Activated naive CD4-positive, alpha-beta T cell treated with anti-CD3 and anti-CD28 coated beads for 36 hours (primary cell): ENCODE results near the gene PKNOX2. TPM values are rescaled to one million over a fixed set of nuclear protein-coding genes. Genes with fewer than 3 reads are reported as not detected.

Experiments
- CTCF ChIA-PET: fragments of 350-600 bp; sonication (Branson Sonifier 250); formaldehyde crosslinking; loops from one replicate; lab custom pipeline; 2021; ENCODE audit warnings: antibody characterized with exemption; lab: Charles Lee
- DNase-seq: peaks from one replicate; pipeline ENCODE4 v3.0.0-alpha.2; 2020
- H3K27ac Mint-ChIP-seq: one replicate; pipeline ENCODE4 v1.8.0; 2021; ENCODE audit warnings: mild to moderate bottlenecking, mixed read lengths
- H3K27me3 Mint-ChIP-seq: one replicate; pipeline ENCODE4 v1.8.0; 2021; ENCODE audit warnings: low read depth, mixed read lengths
- H3K36me3 Mint-ChIP-seq: one replicate; pipeline ENCODE4 v1.8.0; 2021; ENCODE audit warnings: low read depth, mixed read lengths
- H3K4me1 Mint-ChIP-seq: one replicate; pipeline ENCODE4 v1.8.0; 2021; ENCODE audit warnings: low read depth, mixed read lengths
- H3K4me3 Mint-ChIP-seq: one replicate; pipeline ENCODE4 v1.8.0; 2021; ENCODE audit warnings: mild to moderate bottlenecking, moderate library complexity, mixed read lengths
- H3K9me3 Mint-ChIP-seq: one replicate; pipeline ENCODE4 v1.8.0; 2021; ENCODE audit warnings: mixed read lengths
- intact Hi-C: fragments of 100-400 bp; cut with micrococcal nuclease; formaldehyde crosslinking; loops from one replicate; pipeline ENCODE4 v1.15.1; 2023
- total RNA-seq, 2 experiments: library from RNA; stranded (reverse); gene quantifications; one replicate each; pipeline ENCODE4 v1.2.3, GENCODE V29; 2021

The PKNOX2 gene
- total RNA-seq, 2 experiments from 2014 or later: not detected

DNA sequence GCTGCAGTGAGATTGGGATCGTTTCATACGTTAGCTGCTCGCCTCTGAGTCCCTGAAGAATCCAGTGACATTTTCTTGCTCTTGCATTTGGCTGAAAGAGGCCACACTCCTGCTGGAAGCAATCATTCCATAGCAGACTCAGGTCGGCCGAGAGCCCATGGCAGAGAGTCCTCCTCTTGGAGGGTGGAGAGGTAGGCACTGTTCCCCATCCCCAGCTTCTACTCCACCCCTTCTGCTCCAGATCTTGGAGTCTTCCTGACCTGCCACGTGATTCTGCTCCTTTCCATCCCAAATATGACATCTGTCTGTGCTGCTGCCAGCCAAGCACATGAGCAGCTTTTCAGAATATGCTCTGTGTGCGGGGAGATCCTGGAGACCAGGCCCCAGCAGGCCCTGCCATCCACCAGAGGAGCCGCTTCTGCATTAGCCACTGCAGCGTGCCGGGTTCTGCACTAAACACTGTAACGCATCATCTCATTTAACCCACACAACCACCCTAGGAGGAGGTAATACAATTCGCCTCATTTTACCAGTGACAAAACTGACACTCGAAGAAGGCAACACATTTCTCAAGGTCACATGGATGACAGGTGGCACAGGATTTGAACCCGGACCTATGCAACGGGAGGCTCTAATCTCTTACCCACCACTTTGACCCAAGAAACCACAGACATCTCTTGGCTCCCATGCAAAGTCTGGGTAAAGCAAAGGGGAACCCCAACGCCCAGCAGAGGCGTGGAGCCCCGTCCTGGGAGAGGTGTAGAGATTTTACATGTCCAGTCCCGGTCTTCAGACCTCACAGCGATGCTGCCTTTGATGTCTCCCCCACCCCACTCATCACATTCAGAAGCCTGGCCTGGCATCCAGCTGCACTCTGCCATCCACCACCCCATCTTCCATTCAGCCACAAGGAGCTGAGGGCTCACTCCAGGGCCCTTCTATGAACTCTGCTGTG lies 252.7 kb downstream of the PKNOX2 start:
- H3K4me1 Mint-ChIP-seq: no peaks in the 10 kb centered on the region
- no peaks in the 10 kb centered on the region for H3K36me3 Mint-ChIP-seq
- no peaks in the 10 kb centered on the region for H3K9me3 Mint-ChIP-seq
- CTCF ChIA-PET: interaction anchor here (0.7 kb wide), 1 partner anchor 28 kb away, joined by 3 read pairs; no protein-coding TSS in a partner anchor
- H3K27ac Mint-ChIP-seq: no peak overlapping the region
- intact Hi-C loops: no loop called here
- no peaks in the 10 kb centered on the region for H3K27me3 Mint-ChIP-seq
- DNase-seq: no peak
- H3K4me3 Mint-ChIP-seq: no peak overlapping the region

DNA sequence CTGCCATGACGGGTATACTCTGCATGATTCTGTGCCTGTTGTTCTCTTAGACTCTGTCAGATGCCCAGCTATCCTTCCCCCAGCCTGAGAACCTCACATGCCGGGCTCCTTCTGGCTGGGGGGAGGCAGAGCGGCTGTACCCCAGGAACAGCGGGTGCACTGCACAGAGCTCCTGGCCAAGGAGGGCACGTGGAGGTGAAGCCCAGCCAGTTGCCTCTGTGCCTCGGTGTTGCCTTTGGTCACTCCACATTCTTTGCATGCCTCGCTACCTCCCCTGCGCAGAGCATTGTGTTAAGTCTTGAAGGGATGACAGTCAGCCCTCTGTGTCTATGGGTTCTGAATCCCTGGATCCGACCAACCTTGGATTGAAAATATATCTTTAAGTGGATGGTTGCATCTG lies 253.8 kb downstream of the PKNOX2 start:
- intact Hi-C loops: no loop called here
- H3K27me3 Mint-ChIP-seq: no peaks in the 10 kb centered on the region
- no peak for DNase-seq
- H3K4me1 Mint-ChIP-seq: no peaks in the 10 kb centered on the region
- no peak overlapping the region for H3K4me3 Mint-ChIP-seq
- CTCF ChIA-PET: no interaction called here
- no peaks in the 10 kb centered on the region for H3K36me3 Mint-ChIP-seq
- no peak overlapping the region for H3K27ac Mint-ChIP-seq
- no peaks in the 10 kb centered on the region for H3K9me3 Mint-ChIP-seq

GRCh38 chr11:125422681-125423080 lies 258.1 kb downstream of the PKNOX2 start:
- CTCF ChIA-PET: interaction anchor here (1.3 to 2.7 kb wide), 3 partner anchors 11 to 31 kb away, joined by 5 to 7 read pairs (median 6); no protein-coding TSS in a partner anchor
- no peaks in the 10 kb centered on the region for H3K36me3 Mint-ChIP-seq
- no peaks in the 10 kb centered on the region for H3K27me3 Mint-ChIP-seq
- no peak overlapping the region for H3K27ac Mint-ChIP-seq
- no peaks in the 10 kb centered on the region for H3K9me3 Mint-ChIP-seq
- intact Hi-C loops: loop anchor here (1.0 kb wide), 1 partner anchor 452 kb away; no protein-coding TSS in a partner anchor
- no peak for DNase-seq
- H3K4me3 Mint-ChIP-seq: no peak overlapping the region
- H3K4me1 Mint-ChIP-seq: no peaks in the 10 kb centered on the region

DNA sequence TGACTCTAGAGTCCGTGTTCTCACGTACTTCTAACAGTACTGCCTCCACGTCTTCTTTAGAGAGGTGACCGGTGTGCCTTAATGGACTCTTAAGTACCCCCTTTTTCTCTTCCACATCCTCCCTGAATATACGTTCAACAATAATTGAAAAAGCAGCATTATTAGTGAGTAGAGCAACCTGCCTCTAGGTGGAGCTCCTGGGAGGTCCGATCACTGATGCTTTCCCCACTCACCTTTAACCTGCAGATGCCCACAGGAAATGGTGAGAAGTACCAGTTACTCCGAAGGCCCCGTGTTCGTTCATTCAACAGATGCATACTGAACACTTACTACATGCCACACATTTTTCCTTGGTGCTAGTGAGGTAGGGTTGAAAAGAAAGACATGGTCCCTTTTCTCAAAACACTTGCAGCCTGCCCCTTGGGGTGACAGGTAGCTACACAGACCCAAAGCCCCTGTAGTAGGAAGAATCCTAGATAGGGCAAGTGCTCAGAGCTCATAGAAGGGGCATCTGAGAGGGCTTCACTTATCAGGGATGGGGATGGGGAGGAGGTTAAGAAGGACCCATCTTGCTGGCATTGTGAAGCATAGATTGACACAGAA lies 258.8 kb downstream of the PKNOX2 start:
- no peak overlapping the region for H3K4me3 Mint-ChIP-seq
- no peaks in the 10 kb centered on the region for H3K36me3 Mint-ChIP-seq
- H3K27me3 Mint-ChIP-seq: no peaks in the 10 kb centered on the region
- H3K9me3 Mint-ChIP-seq: no peaks in the 10 kb centered on the region
- CTCF ChIA-PET: interaction anchor here (1.7 to 2.7 kb wide), 2 partner anchors 10 to 30 kb away, joined by 6 to 7 read pairs; no protein-coding TSS in a partner anchor
- intact Hi-C loops: loop anchor here (1.0 kb wide), 1 partner anchor 451 kb away; no protein-coding TSS in a partner anchor
- H3K27ac Mint-ChIP-seq: no peak overlapping the region
- DNase-seq: peak; percentile 45
- no peaks in the 10 kb centered on the region for H3K4me1 Mint-ChIP-seq

GRCh38 chr11:125425601-125426000 lies 261.1 kb downstream of the PKNOX2 start:
- H3K4me3 Mint-ChIP-seq: no peak overlapping the region
- no peak overlapping the region for H3K27ac Mint-ChIP-seq
- no peaks in the 10 kb centered on the region for H3K4me1 Mint-ChIP-seq
- no peak for DNase-seq
- H3K27me3 Mint-ChIP-seq: peaks cover 3% of the 10 kb centered on the region
- no peaks in the 10 kb centered on the region for H3K36me3 Mint-ChIP-seq
- CTCF ChIA-PET: interaction anchor here (0.6 kb wide), 1 partner anchor 463 kb away, joined by 9 read pairs; no protein-coding TSS in a partner anchor
- no peaks in the 10 kb centered on the region for H3K9me3 Mint-ChIP-seq
- intact Hi-C loops: loop anchor here (5.0 kb wide), 1 partner anchor 142 kb away; the partner anchor contains the start of gene EI24

GRCh38 chr11:125426818-125427528 lies 262.4 kb downstream of the PKNOX2 start:
- Mint-ChIP-seq H3K4me3 (no peak overlapping the region), H3K27ac (no peak overlapping the region), H3K9me3 (no peaks in the 10 kb centered on the region), H3K27me3 (peaks cover 3% of the 10 kb centered on the region), H3K36me3 (no peaks in the 10 kb centered on the region), H3K4me1 (no peaks in the 10 kb centered on the region)
- CTCF ChIA-PET: interaction anchor here (0.6 kb wide), 1 partner anchor 454 kb away, joined by 3 read pairs; no protein-coding TSS in a partner anchor
- intact Hi-C loops: loop anchor here (5.0 kb wide), 1 partner anchor 140 kb away; the partner anchor contains the start of gene EI24
- DNase-seq: no peak

- CTCF ChIA-PET: interaction anchor here (0.5 to 1.6 kb wide), 8 partner anchors 14 to 1156 kb away, joined by 3 to 6 read pairs (median 4); no protein-coding TSS in a partner anchor
- no peak overlapping the region for H3K27ac Mint-ChIP-seq
- no peak for DNase-seq
- no peaks in the 10 kb centered on the region for H3K9me3 Mint-ChIP-seq
- intact Hi-C loops: loop anchor here (5.0 kb wide), 1 partner anchor 139 kb away; the partner anchor contains the start of gene EI24
- H3K4me1 Mint-ChIP-seq: no peaks in the 10 kb centered on the region
- peaks cover 3% of the 10 kb centered on the region for H3K27me3 Mint-ChIP-seq
- no peak overlapping the region for H3K4me3 Mint-ChIP-seq
- no peaks in the 10 kb centered on the region for H3K36me3 Mint-ChIP-seq
These were observed 264.1 kb downstream of the PKNOX2 start for GRCh38 chr11:125428486-125429173.

DNA sequence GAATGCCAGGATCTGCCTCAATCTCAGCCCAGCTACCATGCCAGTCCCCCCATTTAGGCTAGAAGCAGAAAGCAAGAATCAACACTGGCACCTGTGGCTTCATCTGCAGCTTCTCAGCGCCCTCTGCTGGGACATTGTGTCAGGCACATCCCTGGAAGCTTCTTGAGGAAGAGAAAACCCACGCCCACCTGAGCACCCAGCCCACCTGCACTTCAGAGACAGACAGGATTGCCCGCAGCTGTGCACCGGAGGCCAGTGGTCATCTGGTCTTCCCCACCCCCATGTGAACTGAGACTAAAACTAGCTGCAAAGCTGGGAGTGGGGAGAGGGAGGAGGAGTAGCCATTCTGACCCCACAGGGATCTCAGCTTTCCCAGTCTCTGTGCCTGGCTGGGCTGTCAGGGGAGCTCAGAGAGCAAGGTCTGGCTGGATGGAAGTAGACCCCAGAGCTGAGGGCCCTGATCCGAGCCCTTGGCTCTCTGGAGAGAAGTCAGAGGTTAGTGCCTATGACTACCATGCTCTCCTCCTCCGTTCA lies 264.7 kb downstream of the PKNOX2 start:
- intact Hi-C loops: loop anchor here (5.0 kb wide), 1 partner anchor 138 kb away; the partner anchor contains the start of gene EI24
- H3K27ac Mint-ChIP-seq: no peak overlapping the region
- peak; percentile 77 for DNase-seq
- peaks cover 6% of the 10 kb centered on the region for H3K27me3 Mint-ChIP-seq
- no peaks in the 10 kb centered on the region for H3K9me3 Mint-ChIP-seq
- no peak overlapping the region for H3K4me3 Mint-ChIP-seq
- CTCF ChIA-PET: interaction anchor here (0.5 to 1.6 kb wide), 11 partner anchors 15 to 1156 kb away, joined by 3 to 6 read pairs (median 3); no protein-coding TSS in a partner anchor
- no peaks in the 10 kb centered on the region for H3K36me3 Mint-ChIP-seq
- no peaks in the 10 kb centered on the region for H3K4me1 Mint-ChIP-seq

DNA sequence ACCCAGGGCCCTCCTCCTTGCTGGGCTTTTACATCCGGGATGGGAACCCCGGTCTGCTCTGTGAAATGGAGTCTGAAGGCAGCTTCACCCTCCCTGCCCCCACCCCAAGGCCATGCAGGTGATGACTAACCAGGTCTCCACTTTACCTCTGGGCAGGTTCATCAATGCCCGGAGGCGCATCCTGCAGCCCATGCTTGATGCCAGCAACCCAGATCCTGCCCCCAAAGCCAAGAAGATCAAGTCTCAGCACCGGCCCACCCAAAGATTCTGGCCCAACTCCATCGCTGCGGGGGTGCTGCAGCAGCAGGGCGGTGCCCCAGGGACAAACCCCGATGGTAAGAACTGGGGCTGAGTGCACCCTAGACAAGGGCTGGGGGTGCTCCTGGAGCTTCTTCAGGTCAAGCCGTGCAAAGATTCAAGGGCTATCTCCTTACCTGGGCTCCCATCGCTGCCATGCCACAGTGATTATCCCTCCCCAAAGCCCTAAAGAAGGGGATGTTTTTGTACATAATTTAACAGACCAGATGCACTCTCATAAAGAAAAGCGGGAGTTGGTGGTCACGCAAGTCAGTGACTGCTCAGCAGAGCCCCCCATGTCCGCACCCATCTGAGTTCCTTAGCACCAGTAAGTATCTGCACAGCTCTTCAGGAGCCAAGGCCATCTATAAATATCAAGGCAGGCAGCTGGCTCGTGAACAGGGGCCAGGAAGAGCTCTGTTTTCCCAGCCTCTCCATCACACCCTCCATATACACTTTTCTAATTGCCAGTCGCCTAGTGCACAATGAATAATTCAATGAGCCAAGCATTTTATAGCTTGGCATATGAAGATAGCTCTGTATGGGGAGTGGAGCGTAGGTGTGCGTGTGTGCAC lies 265.5 kb downstream of the PKNOX2 start:
- intact Hi-C loops: loop anchor here (5.0 kb wide), 1 partner anchor 137 kb away; the partner anchor contains the start of gene EI24
- H3K4me1 Mint-ChIP-seq: no peaks in the 10 kb centered on the region
- CTCF ChIA-PET: interaction anchor here (0.5 to 1.6 kb wide), 12 partner anchors 12 to 222 kb away, joined by 3 to 6 read pairs (median 4); no protein-coding TSS in a partner anchor
- H3K4me3 Mint-ChIP-seq: no peak overlapping the region
- H3K9me3 Mint-ChIP-seq: no peaks in the 10 kb centered on the region
- no peaks in the 10 kb centered on the region for H3K36me3 Mint-ChIP-seq
- peaks cover 8% of the 10 kb centered on the region for H3K27me3 Mint-ChIP-seq
- no peak overlapping the region for H3K27ac Mint-ChIP-seq
- DNase-seq: no peak

DNA sequence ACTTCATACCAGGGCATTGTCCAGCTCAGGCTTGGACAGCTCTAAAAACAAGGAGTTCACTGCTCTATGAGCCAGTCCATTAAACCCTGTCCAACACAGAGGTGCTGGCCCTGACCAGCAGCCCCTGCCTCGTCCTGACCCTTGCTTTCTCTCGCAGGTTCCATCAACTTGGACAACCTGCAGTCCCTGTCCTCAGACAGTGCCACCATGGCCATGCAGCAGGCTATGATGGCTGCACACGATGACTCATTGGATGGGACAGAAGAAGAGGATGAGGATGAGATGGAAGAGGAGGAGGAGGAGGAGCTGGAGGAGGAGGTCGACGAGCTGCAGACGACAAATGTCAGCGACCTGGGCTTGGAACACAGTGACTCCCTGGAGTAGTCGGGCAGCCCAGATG lies 266.5 kb downstream of the PKNOX2 start:
- no peak for DNase-seq
- Mint-ChIP-seq H3K36me3 (no peaks in the 10 kb centered on the region), H3K4me3 (no peak overlapping the region), H3K9me3 (no peaks in the 10 kb centered on the region), H3K27me3 (peaks cover 8% of the 10 kb centered on the region), H3K27ac (no peak overlapping the region), H3K4me1 (no peaks in the 10 kb centered on the region)
- CTCF ChIA-PET: interaction anchor here (0.6 to 1.6 kb wide), 10 partner anchors 9 to 953 kb away, joined by 3 to 7 read pairs (median 4); no protein-coding TSS in a partner anchor
- intact Hi-C loops: no loop called here
